Stimulated activated CD8-positive, alpha-beta memory T cell treated with anti-CD3 and anti-CD28 coated beads, Interleukin-2, amount 100 ng/mL, for 1 hour (primary cell): ENCODE measurements around the gene TGM4.

Experiments
- DNase-seq, 2 donors: peaks; one replicate each; pipeline ENCODE4 v3.0.0-alpha.2; 2020; ENCODE audit warnings: low read depth in 2 of 2

The TGM4 gene

DNA sequence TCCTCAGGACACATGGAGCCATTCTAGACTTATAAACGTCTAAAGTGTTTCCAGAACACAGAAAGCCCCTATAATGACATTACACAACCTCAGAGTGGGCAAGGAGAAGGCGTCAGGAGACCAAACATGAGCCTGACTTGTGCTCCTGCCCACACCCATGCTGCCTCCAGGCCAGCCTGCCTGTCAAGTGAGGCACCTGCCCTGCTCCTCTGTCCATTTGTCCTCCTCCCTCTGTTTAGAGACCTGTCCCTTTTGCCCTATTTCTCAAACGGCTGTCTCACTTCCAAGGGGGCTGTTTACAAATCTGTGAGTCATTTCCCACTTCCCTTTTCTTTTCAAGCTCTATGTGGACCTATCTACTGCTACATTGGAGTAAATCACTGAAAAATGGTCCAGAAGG, 80.6 kb downstream of the TGM4 start:
- DNase-seq = no peak

DNA sequence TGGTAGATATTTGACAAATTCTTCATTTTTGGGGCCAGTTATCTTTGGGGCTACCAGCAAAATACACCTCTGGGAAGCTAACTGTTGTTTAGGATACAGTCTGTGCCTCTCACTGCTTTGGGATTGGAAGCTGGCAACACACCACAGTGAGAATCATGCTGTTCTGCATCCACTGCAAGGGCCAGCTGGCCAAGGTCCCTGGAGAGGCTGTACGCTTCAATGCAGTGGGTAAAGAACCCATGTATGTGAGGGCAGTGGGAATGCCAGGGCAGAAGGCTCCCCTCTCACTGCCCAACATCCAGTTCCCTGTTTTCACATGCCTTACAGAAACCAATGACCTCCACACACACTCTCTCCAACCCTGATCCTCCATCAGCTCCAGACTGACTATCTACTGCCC, 81.5 kb downstream of the TGM4 start:
- no peak for DNase-seq

DNA sequence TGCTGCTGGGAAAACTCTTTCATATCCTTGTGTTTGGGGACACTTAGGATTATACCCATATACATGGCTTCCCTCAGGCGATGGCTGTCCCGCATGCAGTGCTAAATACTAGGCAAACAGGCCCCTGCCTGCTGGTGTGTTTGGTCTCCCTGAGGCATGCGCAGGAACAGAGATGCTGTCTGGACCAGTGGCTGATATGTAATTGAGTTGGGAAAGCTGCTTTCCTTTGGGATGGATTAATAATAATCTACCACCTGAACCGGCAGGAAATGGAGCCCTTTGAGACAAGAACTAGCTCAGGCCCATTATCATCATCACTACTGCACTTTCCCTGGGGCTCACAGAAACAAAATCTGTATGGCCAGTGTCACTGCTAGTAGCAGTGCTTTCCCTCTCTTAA, 83.6 kb downstream of the TGM4 start:
- DNase-seq = no peak

DNA sequence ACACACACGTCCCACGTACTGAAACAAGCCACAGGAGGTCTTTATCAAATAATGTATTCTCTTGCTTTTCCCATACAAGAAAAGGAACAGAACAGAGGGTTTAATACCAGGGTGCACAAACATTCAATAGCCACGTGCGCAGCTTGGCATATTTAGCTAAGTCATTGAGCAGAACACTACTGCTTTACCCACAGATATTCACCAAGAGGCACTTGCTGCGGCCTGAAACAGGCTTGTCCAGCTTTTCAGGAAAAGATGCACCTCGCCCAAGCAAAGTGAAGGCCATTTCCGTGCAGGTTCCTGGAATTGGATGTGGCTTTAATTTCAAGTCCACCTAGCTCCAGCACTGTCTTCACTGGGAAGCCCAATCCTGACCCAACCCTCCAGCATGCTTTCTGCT, 84.0 kb downstream of the TGM4 start:
- DNase-seq = no peak

DNA sequence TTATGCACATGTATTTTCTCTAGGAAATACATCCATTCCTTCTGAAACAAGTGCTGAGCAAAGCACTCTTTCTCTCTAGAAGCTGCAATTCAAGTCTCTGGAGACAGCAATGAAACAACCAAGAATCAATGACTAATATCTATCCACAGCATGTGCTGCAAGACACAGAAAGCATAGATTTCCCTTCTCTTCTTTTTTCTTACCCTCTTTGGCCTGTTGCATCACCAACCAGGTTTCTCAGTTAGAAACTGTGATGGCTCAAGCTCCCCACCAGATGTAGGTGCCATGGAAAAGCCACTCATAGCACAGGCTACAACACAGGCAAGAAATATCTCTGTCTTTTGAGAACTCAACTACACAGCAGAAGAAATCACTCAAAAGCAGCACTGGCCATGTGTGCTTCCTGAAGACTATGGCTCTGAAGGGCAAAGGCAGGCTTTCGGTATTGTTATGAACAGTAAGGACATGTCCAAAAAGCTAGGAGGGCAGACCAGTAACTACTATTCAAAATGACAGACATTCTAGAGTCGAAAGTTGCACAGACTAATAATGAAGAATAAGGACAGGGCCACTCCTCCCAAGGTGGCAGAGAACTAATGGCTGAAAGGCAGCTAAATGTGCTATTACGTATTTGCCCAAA, 86.1 kb downstream of the TGM4 start:
- no peak for DNase-seq

DNA sequence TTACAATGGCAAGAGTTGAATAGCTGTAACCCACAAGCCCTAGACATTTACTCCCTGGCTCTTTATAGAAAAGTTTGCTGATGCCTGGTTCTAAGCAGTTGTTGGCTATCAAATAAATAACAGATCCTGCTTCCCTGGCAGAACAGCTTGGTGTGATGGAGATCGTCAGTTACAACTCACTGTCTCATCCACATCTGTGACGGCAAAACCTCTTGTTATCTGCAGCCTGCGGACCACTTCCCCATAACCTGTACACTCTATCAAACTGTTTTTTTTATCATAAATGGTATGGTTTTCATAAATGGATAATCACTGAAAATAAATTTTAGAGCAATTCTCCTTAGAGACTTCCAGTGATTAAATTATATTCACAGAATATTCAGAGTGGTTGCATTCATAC, 87.5 kb downstream of the TGM4 start:
- no peak for DNase-seq

DNA sequence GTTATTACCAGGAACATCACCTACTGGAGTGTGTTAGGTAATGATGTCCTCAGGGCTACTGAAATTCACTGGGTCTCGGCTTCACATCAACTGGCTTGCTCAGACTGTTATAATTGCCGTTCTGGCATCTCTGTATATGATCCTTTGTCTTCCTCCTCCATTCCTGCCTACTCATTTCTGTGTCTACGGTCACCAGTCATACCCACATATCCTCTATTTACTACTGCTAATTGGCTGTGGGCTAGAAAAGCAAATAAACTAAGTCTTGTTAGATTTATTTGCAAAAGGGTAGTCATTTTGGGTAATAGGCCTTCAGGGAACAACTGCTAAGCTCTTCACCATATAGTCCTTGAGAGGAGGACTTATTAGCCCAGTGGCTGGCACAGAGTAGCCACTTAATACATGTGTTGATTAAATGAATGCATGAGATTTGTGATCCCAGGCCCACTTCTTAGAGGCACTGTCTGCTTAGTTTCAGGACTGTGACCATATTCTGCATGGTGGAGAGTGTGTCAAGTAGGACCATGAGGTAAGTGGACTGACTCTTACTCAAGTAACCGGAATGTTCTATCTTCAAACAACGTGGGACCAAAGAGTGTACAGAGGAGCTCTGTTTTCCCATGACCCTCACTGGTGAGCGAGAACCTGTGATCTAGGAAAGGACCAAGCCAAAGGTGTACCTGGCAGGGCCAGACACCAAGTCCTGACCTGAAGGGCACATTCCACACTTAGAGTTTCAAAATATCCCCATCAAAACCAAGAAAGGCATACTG, 88.4 kb downstream of the TGM4 start:
- no peak for DNase-seq

DNA sequence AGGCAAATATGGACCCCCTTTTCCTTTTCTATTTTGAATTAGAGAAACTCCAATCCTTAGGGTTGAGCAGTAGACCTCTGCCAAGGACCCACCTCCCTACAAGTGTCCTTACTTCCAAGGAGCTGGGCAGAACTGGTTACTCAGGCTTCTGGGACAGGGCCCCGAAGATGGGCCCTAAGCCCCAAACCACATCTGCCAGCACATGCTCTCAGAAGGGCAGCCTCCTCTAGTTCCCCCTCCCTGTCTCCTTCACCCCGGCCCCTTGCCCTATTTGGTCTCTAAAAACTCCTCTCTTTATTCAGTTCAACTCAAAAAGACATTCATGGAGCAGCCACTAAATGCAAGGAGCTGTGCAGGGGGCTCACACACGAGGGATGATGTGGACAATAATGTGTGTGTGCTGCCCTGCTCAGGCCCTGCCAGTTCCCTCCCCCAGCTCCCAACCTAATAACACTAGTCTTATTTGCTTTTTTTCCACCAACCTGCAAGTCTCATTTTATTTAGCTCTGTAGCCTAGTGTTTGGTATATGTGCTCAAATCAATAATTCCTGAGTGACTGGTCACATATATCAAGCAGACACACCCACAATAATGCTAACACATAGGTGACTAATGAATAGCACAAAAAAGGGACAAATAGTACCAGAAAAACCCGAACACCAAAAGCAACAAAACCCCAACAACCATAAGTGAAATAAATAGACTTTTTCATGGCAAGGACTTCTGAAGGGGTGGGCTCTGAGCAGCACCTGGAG, 89.3 kb downstream of the TGM4 start:
- no peak for DNase-seq
